ENCODE measurements around the gene FCMR.

The FCMR gene

DNA sequence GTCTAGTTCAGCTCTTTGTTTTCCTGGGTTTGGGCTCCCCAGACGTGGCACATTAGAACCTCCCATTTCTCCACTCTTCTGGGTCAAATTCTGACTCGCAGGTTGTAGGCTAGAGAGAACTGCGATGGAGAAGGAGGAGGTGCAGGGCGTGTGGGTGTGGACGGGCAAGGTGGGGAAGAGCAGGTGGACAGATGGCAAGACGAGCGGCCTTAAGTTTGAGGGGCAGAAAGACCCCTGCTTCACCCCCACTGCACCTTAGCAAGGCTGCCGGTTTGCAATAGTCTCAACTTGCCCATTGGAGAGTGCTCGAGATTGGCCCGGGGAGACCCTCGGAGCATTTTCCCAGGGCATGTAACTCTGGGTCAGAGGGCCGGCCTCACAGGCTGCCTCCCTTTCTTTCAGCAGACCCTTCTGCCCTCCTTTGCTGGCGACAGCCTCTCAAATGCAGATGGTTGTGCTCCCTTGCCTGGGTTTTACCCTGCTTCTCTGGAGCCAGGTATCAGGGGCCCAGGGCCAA is 22.8 kb downstream of the FCMR start:
- Histone ChIP-seq H3K36me3 (ENCODE audit: insufficient read depth, low read length) (no peaks in the 10 kb centered on the region), H3K9me3 (ENCODE audit: insufficient read depth, low read depth, low read length) (no peaks in the 10 kb centered on the region), H3K4me2 (ENCODE audit: low read depth, low read length, poor library complexity, severe bottlenecking) (no peak overlapping the region), H3K27me3 (ENCODE audit: insufficient read depth, low read length, poor library complexity, severe bottlenecking) (no peaks in the 10 kb centered on the region), H2AFZ (ENCODE audit: low read length) (no peak overlapping the region), H3K9me2 (replicated peaks; ENCODE audit: low read depth, low read length) (no peaks in the 10 kb centered on the region), H3F3A (ENCODE audit: low read depth) (no peaks in the 10 kb centered on the region), H4K20me1 (ENCODE audit: insufficient read depth, low read length, poor library complexity, severe bottlenecking) (no peaks in the 10 kb centered on the region), H3K79me2 (ENCODE audit: insufficient read depth, low read length) (no peaks in the 10 kb centered on the region), H3K9ac (ENCODE audit: low read depth, low read length, poor library complexity, severe bottlenecking) (no peak overlapping the region), H3K4me1 (ENCODE audit: insufficient read depth, low read length, poor library complexity, severe bottlenecking) (no peaks in the 10 kb centered on the region), H3K4me3 (ENCODE audit: low read length, poor library complexity, severe bottlenecking) (no peak overlapping the region)
- TF ChIP-seq, protein P1, sequence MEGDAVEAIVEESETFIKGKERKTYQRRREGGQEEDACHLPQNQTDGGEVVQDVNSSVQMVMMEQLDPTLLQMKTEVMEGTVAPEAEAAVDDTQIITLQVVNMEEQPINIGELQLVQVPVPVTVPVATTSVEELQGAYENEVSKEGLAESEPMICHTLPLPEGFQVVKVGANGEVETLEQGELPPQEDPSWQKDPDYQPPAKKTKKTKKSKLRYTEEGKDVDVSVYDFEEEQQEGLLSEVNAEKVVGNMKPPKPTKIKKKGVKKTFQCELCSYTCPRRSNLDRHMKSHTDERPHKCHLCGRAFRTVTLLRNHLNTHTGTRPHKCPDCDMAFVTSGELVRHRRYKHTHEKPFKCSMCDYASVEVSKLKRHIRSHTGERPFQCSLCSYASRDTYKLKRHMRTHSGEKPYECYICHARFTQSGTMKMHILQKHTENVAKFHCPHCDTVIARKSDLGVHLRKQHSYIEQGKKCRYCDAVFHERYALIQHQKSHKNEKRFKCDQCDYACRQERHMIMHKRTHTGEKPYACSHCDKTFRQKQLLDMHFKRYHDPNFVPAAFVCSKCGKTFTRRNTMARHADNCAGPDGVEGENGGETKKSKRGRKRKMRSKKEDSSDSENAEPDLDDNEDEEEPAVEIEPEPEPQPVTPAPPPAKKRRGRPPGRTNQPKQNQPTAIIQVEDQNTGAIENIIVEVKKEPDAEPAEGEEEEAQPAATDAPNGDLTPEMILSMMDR (conservative IDR thresholded peaks at IDR 0.05; ENCODE audit: low read length): no peak
- TF ChIP-seq EZH2phosphoT487 (IDR thresholded peaks at IDR 0.05; ENCODE audit: borderline replicate concordance): no peak

DNA sequence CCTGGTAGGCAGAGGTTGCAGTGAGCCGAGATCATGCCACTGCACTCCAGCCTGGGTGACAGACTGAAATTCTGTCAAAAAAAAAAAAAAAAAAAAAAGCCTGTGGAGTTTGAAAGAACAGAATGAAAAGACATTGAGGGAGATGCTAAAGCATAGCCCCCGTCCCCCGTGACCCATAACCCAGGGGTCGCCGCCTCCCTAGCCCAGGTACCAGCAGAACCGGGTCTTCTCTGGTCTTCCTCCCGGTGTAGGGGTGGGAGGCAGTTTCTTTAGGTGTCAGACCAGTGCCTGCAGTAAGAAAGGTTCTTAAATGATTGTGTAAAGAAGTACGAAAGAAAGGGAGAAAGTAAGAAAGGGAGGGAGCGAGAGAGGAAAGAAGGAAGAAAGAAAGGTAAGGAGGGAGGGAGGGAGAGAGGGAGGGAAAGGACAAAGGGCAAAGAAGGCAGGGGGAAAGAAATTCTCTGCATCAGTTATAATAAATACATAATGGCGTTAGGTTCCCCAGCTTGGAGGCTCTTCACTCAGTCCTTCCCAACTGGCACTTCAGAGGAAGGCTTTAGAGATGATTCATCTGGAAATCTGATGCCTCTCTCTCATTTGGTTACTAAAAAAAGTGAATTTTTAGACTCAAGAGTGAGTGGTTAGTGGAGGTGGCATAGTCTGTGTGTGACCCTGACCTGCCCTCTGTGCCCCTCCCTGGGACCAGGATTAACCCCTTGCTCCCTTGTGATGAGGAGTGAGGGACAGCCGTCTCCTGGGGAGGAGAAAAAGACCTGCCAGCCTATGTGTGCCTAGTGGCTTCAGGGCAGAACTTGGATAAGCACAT is 23.4 kb downstream of the FCMR start:
- H3K4me1 ChIP-seq (ENCODE audit: insufficient read depth, low read length, poor library complexity, severe bottlenecking): no peaks in the 10 kb centered on the region
- H2AFZ ChIP-seq (ENCODE audit: low read length): no peak overlapping the region
- no peaks in the 10 kb centered on the region for H4K20me1 ChIP-seq (ENCODE audit: insufficient read depth, low read length, poor library complexity, severe bottlenecking)
- no peak overlapping the region for H3K9ac ChIP-seq (ENCODE audit: low read depth, low read length, poor library complexity, severe bottlenecking)
- H3K79me2 ChIP-seq (ENCODE audit: insufficient read depth, low read length): no peaks in the 10 kb centered on the region
- no peaks in the 10 kb centered on the region for H3K9me3 ChIP-seq (ENCODE audit: insufficient read depth, low read depth, low read length)
- no peaks in the 10 kb centered on the region for H3K36me3 ChIP-seq (ENCODE audit: insufficient read depth, low read length)
- H3F3A ChIP-seq (ENCODE audit: low read depth): no peaks in the 10 kb centered on the region
- H3K4me3 ChIP-seq (ENCODE audit: low read length, poor library complexity, severe bottlenecking): no peak overlapping the region
- H3K9me2 ChIP-seq (replicated peaks; ENCODE audit: low read depth, low read length): no peaks in the 10 kb centered on the region
- H3K27me3 ChIP-seq (ENCODE audit: insufficient read depth, low read length, poor library complexity, severe bottlenecking): no peaks in the 10 kb centered on the region
- H3K4me2 ChIP-seq (ENCODE audit: low read depth, low read length, poor library complexity, severe bottlenecking): no peak overlapping the region
- TF ChIP-seq EZH2phosphoT487 (IDR thresholded peaks at IDR 0.05; ENCODE audit: borderline replicate concordance): no peak

DNA sequence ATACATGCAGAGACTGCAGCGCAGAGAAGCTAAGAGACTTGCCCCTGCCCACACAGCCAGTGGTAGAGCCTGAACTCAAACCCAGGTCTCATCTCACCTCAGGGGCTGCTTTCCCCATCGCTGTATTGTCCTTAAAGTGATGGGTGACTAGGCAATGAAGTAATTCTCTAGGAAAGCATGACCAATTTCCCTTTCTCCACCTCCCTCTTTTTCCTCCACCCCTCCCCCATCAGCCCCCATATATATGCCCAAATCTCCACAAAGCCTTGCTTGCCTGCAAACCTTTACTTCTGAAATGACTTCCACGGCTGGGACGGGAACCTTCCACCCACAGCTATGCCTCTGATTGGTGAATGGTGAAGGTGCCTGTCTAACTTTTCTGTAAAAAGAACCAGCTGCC is 24.6 kb downstream of the FCMR start, which contains the start of gene IL24:
Gene IL24 (plus strand): TSS at position 269 of the 400 bp plus-strand sequence. CDS start 390 bp downstream, outside the sequence.
- no peaks in the 10 kb centered on the region for H3K36me3 ChIP-seq (ENCODE audit: insufficient read depth, low read length)
- TF ChIP-seq, protein P1 (conservative IDR thresholded peaks at IDR 0.05; ENCODE audit: low read length): no peak
- no peak for TF ChIP-seq EZH2phosphoT487 (IDR thresholded peaks at IDR 0.05; ENCODE audit: borderline replicate concordance)
- H3K9ac ChIP-seq (ENCODE audit: low read depth, low read length, poor library complexity, severe bottlenecking): no peak within 1 kb of the TSS
- H3K9me3 ChIP-seq (ENCODE audit: insufficient read depth, low read depth, low read length): no peaks in the 10 kb centered on the region
- H3K9me2 ChIP-seq (replicated peaks; ENCODE audit: low read depth, low read length): no peaks in the 10 kb centered on the region
- no peaks in the 10 kb centered on the region for H3K79me2 ChIP-seq (ENCODE audit: insufficient read depth, low read length)
- H3F3A ChIP-seq (ENCODE audit: low read depth): no peaks in the 10 kb centered on the region
- no peak within 1 kb of the TSS for H3K4me3 ChIP-seq (ENCODE audit: low read length, poor library complexity, severe bottlenecking)
- no peaks in the 10 kb centered on the region for H4K20me1 ChIP-seq (ENCODE audit: insufficient read depth, low read length, poor library complexity, severe bottlenecking)
- H2AFZ ChIP-seq (ENCODE audit: low read length): no peak within 1 kb of the TSS
- H3K27me3 ChIP-seq (ENCODE audit: insufficient read depth, low read length, poor library complexity, severe bottlenecking): no peaks in the 10 kb centered on the region
- no peaks in the 10 kb centered on the region for H3K4me1 ChIP-seq (ENCODE audit: insufficient read depth, low read length, poor library complexity, severe bottlenecking)
- no peak within 1 kb of the TSS for H3K4me2 ChIP-seq (ENCODE audit: low read depth, low read length, poor library complexity, severe bottlenecking)

All from Loucy (cell line).